ENCODE measurements around the gene SCP2.

The SCP2 gene

GRCh38 chr1:53069663-53070327 lies 142.7 kb downstream of the SCP2 start:
- DNase-seq, result no peak

- no peak for DNase-seq
Measured at GRCh38 chr1:53070621-53071020, 143.5 kb downstream of the SCP2 start.

DNA sequence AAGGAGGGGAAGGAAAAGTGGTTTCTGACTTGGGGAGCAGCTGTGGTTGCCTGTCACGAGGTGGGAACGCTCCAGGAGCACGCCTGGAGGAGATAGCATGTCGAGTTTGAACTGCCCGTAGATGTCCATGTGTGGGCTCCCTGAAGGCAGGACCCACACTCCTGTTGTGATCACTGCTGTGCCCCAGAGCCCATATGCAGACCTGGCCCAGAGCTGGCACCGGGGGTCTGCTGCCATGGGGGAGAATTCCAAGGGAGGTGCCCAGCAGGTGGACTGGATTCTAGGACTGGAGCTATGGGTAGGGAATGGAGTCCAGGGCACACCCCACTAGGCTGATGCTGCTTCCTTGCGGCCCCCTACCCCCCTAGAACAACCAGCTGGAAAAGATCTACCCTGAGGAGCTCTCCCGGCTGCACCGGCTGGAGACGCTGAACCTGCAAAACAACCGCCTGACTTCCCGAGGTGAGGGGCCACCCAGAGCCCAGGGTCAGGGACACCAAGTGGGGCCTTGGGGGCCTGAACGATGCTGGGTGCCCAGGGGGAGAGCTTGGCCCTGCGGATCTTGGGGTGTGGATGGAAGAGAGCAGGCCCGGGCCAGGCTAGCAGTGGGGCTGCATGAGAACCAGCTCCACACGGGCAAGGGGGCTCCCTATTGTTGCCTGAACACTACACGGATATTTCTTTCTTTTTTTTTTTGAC lies 144.2 kb downstream of the SCP2 start:
- DNase-seq, result no peak

GRCh38 chr1:53071915-53072314 lies 144.8 kb downstream of the SCP2 start:
- no peak for DNase-seq

DNA sequence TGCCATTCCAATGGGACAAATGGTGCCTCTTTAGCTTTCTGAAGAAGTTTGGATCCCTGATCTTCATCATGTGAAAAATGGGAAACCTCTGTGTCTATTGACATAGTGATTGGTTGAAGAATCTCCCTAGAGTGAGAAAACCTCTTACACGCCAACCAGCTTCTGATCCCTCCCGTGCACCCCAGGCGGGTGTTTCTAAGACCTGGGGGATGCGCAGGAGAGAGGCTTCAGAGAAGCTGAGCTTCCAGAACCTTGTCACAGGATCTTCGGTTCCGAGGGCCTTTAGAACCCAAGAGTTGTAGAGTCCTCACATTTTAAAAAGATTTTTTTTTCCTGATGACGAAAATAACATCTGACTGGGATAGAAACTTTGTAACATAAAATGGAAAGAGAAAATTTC lies 146.2 kb downstream of the SCP2 start:
- no peak for DNase-seq

DNA sequence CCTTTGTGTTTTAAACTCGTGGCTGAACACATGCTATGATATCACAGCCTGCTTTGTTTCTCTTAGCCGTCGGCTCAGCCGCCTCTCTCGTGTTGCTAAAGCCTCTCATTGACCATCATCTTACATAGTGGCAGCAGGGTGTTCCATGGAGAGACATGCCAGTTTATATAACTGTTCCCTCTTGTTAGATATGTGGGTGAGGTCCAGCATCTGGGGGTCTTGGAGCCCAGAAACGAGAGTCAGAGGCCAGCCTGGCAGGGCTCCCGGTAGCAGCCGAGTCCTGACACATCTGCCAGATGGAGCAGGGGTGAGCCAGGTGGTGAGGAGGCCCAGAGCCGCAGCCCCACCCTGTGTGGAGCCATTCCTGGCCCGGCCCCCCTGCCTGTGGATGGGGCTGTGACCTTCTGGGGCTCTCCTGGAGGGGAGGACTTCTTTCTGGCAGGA lies 146.8 kb downstream of the SCP2 start:
- DNase-seq, result no peak

- DNase-seq, result no peak
Measured at GRCh38 chr1:53074313-53075154, 147.5 kb downstream of the SCP2 start.

- DNase-seq, result no peak
Measured at GRCh38 chr1:53075206-53075605, 148.1 kb downstream of the SCP2 start.

- no peak for DNase-seq
Measured at GRCh38 chr1:53075761-53076163, 148.7 kb downstream of the SCP2 start.

DNA sequence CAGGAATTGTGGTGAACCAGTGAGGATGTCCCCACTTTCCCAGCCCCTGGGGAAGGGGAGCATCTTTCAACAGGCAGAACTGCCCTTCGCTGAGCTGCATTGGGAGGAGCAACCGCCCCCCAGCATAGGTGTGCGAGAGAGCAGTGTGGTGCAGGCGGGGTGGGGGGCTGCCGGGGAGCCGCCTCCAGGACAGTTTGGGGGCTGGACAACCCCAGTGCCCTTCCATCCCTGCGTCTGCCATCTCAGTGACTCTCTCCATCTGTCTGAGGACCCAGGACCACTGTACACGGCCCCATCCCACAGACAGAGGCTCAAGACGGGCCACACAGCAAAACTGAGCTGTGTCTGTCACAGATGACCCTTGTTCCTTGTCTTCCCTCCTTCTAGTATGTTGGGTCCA lies 149.1 kb downstream of the SCP2 start:
- no peak for DNase-seq

DNA sequence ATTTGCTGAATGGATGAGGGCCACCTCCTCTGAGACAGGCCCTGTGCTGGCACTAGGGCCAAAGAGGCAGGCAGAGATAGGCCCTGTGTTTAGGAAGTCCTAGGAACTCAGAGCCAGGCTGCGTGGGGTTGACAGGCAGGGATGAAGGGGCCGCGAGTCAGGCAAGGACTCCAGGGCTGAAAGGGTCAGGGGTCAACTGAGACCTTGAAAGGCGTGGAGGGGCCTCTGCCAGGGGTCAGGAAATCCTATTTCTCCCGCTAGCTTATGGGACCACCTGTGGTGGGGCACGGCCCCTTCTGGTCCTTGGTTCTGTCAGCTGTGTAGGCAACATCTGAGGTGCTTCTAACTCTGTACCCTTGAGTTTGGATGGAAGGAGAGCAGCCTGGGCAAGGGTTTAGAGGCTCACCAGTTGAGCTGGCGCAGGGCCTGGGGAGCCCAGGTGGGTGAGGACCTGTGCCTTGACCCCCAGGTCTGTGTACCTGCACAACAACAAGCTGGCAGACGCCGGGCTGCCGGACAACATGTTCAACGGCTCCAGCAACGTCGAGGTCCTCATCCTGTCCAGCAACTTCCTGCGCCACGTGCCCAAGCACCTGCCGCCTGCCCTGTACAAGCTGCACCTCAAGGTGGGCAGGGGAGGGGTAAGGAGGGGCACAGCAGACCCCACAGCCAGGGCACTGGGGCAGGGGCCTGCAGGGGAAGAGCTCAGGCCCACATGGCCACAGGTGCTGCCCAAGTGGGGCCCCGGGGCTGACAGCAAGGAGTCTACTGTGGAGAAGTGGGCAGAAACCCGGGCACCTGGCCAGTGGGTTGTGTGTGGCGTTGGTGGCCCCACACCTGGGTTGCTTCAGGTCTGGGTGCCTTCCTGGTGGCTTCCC lies 149.9 kb downstream of the SCP2 start:
- no peak for DNase-seq

GRCh38 chr1:53077599-53077965 lies 150.5 kb downstream of the SCP2 start:
- no peak for DNase-seq

DNA sequence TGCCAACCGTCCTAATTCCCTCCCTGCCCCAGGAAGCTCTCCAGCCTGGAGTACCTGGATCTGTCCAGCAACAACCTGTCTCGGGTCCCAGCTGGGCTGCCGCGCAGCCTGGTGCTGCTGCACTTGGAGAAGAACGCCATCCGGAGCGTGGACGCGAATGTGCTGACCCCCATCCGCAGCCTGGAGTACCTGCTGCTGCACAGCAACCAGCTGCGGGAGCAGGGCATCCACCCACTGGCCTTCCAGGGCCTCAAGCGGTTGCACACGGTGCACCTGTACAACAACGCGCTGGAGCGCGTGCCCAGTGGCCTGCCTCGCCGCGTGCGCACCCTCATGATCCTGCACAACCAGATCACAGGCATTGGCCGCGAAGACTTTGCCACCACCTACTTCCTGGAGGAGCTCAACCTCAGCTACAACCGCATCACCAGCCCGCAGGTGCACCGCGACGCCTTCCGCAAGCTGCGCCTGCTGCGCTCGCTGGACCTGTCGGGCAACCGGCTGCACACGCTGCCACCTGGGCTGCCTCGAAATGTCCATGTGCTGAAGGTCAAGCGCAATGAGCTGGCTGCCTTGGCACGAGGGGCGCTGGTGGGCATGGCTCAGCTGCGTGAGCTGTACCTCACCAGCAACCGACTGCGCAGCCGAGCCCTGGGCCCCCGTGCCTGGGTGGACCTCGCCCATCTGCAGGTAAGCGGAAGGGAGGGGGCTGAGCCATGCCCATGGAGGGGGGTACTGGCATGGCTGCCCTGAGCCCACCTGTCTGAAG lies 151.4 kb downstream of the SCP2 start:
- no peak for DNase-seq

GRCh38 chr1:53079251-53079650 lies 152.2 kb downstream of the SCP2 start:
- DNase-seq, result no peak

DNA sequence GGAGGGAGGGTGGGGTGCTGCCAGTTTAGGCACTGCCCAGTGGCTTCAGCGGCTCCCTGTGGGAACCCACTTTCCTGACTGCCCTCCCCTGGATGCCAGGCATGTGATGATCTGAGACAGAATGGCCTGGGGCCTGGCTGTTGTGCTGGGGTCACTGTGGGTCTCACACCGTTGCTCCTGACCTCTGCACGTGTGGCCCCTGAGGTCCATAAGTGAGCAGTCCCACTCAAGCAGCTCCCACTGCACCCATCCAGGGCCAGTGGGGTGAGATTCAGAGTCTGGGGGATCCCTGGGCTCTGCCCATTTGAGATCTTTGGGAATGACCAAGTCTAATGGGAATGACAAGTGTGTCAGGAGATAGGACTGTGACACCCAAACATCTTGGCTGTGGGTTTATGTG lies 153.0 kb downstream of the SCP2 start:
- no peak for DNase-seq

GRCh38 chr1:53080769-53081168 lies 153.7 kb downstream of the SCP2 start:
- no peak for DNase-seq

- DNase-seq, result no peak
Measured at GRCh38 chr1:53081384-53082066, 154.4 kb downstream of the SCP2 start.

GRCh38 chr1:53082826-53083455 lies 155.9 kb downstream of the SCP2 start:
- DNase-seq, result no peak

DNA sequence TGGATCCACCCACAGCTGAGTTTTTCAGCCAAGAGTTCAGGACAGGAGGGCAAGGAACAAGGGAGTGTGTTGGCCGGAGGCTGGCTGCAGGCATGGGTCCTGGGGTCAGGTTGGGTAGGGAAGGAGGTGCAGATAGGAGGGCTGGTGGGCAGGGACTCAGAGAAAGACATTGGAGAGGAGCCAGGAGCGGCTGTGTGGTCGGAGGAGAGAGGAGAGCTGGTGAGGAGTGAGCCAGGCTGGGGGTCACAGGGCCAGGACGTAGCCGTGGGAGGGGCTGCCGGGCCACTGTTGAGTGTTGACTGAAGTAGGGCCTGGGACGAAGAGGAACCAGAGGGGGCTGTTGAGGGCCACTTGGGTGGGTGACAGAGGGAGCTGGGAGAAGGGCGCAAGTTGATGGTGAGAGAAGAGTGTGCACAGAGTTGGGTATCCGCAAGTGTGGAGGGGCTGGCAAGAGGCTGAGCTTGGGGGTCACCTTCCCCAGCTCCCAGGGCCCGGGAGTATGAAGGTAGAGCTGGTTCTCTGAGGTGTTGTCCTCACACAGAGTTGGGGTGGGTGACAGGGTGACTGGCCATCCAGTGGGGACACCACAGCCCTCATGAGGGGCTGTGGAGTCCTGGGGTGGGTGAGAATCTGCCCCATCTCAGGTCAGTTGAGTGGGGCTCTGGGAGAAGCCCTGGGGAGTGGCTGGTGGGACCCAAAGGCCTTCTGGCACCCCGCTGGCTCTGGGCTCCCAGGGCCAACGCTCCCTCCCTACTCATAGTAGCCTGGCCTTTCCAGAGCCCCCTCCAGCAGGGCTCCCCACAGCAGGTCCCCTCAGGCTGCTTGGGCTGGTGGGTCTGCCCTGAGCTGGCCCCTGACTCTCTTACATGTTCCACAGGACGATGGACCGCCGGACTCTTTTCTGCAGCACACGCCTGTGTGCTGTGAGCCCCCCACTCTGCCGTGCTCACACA lies 156.8 kb downstream of the SCP2 start:
- no peak for DNase-seq

DNA sequence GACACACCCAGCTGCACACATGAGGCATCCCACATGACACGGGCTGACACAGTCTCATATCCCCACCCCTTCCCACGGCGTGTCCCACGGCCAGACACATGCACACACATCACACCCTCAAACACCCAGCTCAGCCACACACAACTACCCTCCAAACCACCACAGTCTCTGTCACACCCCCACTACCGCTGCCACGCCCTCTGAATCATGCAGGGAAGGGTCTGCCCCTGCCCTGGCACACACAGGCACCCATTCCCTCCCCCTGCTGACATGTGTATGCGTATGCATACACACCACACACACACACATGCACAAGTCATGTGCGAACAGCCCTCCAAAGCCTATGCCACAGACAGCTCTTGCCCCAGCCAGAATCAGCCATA lies 157.5 kb downstream of the SCP2 start:
- peak; percentile 29 for DNase-seq
